Endothelial cell of hepatic sinusoid (primary cell): Measurements from ENCODE around the gene CXCL5.
"Not testable (repeated sequence)": the region's sequence is repeated elsewhere in the genome, so short reads cannot be mapped to it uniquely, and the experiment has no call there.

Experiments used
- in situ Hi-C: cut with HindIII; loops from 2 replicates; pipeline ENCODE4 v1.10.0; 2017; ENCODE audit warnings: low sequenced_read_pairs

CXCL5 gene

DNA sequence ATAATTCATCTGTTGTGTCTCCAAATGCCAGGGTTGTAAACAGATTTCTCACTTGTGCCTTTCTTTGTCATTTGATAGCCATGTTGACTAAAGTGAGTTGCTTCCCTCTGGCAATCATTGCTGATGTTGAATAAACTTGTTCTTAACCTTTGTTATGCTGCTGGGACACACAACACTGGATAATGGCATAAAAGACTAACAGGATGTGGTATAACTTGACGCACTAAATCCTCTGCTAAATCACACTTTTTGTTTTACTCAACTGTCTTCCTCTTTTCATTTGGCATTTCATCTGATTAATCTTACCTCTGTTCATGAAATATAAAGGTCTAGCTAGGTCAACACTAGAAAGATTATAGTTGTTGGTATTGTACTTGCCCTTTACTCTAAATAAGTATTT, 17.6 kb upstream of the CXCL5 start:
- in situ Hi-C loops: no loop called here

- in situ Hi-C loops: no loop called here
Observed at GRCh38 chr4:74015126-74015780, 16.8 kb upstream of the CXCL5 start.

DNA sequence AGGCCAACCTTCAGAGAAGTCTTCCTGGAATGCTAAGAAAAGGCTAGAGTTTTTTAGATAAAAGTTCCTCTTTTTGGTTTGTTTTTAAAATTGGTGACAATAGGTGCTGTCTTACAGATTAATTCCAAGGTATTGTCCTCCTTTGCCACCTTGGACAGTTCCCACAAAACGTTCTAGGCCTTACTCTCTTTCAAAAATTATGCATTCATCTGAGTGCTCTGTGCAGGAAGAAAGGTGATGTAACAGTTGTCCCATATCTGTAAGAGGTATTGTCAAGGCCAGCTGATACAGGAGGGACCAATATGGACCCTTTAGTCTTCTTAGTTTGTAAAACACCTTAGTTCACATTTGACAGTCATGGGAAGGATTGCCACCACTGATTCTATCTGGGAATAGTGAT, 15.9 kb upstream of the CXCL5 start:
- in situ Hi-C loops: no loop called here

- in situ Hi-C loops: no loop called here
Observed at GRCh38 chr4:74013264-74013663, 14.8 kb upstream of the CXCL5 start.

DNA sequence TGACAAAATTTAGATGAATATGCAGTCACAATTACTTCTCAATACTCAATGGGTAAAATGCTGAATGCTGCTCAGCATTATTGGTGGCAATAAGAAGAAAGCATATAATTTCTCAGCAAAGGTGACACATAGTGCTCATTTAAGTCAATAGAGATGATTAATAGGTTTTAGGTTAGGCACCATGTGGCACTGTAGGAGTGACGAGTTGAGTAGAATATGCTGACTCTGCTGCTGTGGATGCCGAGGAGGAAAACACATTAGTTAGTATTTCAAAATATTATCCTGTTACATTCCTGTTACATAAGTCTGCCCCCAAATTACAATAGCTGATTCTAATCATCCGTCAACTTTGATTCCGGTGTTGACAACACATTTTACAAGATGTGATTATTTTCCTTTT, 13.7 kb upstream of the CXCL5 start:
- in situ Hi-C loops: no loop called here

- in situ Hi-C loops: no loop called here
Observed at GRCh38 chr4:74009307-74009706, 10.8 kb upstream of the CXCL5 start.

- in situ Hi-C loops: no loop called here
Observed at GRCh38 chr4:74006009-74006476, 7.6 kb upstream of the CXCL5 start.

GRCh38 chr4:74005528-74005927, 7.1 kb upstream of the CXCL5 start:
- in situ Hi-C loops: no loop called here

- in situ Hi-C loops: no loop called here
Observed at GRCh38 chr4:74004668-74005067, 6.2 kb upstream of the CXCL5 start.

DNA sequence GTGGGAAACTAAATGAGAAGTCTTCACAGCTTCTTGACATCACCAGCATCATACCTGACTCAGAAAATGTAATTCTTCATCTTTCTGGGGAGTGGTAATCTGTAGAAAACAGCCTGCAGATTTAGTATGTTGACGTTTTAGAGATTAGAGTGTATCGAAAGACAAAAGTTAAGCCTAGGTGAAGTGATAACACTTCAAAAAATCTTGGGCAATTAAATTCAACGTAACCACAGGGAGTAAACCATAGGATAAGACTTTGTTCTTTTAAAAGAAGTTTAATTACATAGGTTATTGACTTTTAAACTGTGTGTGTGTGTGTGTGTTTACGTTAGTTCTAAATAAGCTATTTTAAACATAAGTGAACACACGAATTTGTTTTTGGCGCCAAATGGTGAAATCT, 1.8 kb upstream of the CXCL5 start:
- in situ Hi-C loops: no loop called here

DNA sequence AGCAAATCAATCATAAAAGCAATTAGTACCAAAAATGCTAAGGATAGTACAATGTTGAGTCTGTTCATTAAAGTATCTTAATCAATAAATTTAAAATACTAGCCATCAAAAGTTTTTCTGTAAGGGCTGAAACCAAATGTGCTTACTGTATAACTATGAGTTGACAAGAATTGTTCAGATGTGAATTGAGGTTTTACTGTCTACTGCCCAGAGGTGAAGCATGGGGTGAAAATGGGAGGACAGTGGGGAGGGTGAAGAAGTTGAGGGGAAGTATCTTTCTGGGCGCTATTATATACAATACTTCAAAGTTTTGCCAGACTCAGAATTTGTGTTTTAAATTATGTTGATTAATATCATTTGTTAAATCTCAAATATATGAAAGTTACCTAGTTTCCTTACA, 6.4 kb downstream of the CXCL5 start:
- in situ Hi-C loops: no loop called here

GRCh38 chr4:73991742-73992000, 6.8 kb downstream of the CXCL5 start:
- in situ Hi-C loops: no loop called here

- in situ Hi-C loops: no loop called here
Observed at GRCh38 chr4:73990988-73991741, 7.3 kb downstream of the CXCL5 start.

DNA sequence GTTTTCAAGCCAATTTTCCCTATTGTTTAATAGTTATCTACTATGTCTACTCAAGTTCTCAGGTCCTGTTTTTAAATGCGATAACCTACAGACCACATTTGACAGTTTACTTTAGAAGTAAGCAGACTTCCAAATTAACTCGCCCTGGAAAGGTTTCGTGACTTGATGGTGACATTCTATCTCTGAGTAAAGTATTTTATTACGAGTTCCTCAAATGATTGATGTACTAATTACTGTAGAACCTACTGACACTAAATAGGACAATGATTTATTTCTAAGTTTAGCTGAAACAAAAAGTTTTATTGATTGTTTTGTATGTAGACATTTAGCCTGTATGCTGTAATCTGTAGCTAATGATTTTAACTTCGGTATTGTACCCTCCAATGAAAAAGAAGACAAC, 8.5 kb downstream of the CXCL5 start:
- in situ Hi-C loops: no loop called here

- in situ Hi-C loops: no loop called here
Observed at GRCh38 chr4:73989031-73989430, 9.4 kb downstream of the CXCL5 start.

GRCh38 chr4:73988061-73988460, 10.4 kb downstream of the CXCL5 start, which contains the start of gene PPBP:
TSS of gene PPBP (minus strand) at chr4:73988190. CDS start at chr4:73988103, 87 bp downstream.
- in situ Hi-C loops: no loop called here

GRCh38 chr4:73985528-73985852, 13.0 kb downstream of the CXCL5 start:
- in situ Hi-C loops: no loop called here

GRCh38 chr4:73984736-73985527, 13.5 kb downstream of the CXCL5 start:
- in situ Hi-C loops: no loop called here

DNA sequence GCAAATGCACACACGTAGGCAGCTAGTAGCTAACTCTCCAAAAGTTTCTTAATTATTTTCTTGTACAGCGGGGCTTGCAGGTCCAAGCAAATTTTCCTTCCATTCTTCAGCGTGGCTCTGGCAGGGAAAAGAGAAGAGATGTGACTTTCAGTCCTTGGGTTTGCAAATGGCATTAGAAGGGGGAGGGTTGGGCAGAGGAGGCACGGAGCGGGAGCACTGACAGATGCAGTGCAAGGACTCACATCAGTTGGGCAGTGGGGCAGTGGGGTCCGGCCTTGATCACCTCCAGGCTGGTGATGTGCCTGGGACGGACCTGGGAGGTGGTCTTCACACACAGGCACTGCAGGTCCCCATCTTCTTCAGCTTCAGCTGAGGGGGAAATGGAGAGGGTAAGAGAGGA, 17.3 kb downstream of the CXCL5 start:
- in situ Hi-C loops: not testable (repeated sequence)

DNA sequence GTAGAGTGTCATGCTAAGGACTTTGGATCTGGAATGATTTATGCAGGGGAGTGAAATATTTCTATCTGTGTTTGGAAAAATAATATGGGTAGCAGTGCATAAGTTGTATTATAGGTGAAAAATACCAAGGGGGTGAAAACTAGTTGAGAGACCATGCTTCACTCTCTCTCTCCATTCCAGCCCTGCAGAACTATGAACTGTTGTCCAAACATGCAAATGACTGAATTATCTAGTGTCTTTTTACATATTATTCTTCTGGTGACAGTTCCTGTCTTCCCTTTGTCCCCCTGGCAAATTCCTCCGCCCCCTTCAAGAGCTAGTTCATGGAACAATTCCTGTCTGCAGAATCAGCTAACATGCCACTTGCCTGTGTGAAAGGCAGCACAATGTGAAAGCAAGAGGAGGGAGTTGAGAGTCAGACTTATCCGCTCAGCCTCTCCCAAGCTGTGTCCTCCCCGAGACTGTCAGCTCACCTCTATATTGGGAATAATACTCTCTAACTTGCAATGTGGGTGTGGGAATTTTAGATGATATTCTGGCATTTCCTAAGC, 19.0 kb downstream of the CXCL5 start:
- in situ Hi-C loops: no loop called here

DNA sequence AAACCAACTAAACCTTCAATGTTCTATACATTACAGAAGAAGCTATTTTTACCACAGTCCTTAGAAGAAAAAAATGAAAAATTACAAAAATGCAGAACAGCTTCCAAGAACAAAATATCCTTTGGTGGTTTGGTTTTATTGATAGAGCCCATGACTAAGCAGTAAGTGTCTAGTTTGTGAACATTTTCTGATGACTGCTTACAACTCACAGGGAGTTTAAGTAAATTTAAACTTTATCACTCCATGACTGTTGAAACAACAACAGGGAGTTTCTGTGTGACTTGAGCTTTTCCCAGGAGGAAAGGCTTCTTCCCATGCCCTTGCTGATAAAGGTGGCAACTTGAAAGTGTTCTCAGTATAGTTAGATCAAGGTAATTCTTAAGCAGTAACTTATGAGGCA, 19.6 kb downstream of the CXCL5 start:
- in situ Hi-C loops: no loop called here

DNA sequence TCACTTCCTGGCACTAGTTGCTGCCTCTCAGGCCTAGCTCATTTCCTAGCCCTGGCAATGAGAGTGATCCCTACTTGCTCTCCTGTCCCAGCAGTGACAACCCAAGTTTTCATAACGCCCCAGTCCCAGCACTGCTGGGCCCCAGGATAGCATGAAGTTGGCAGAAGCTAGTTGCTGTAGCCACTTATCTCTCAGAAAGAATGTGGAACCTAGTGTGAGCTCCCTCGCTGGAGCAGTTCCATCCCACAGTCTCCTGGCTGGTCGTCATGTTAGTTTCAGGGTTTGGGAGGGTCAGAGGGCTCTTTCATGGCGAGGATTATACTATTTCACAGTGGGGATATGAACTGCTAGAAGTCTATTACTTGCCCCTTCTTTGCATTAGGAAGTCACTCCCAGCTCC, 21.8 kb downstream of the CXCL5 start:
- in situ Hi-C loops: no loop called here
